ENCODE data around the gene SLC9A8. TPM values are rescaled to one million over a fixed set of nuclear protein-coding genes. Genes with fewer than 3 reads are reported as not detected.

The SLC9A8 gene
- total and polyA plus RNA-seq, 7 experiments from 2014 or later, result 6.2 to 42.5 (median 23.6) TPM

DNA sequence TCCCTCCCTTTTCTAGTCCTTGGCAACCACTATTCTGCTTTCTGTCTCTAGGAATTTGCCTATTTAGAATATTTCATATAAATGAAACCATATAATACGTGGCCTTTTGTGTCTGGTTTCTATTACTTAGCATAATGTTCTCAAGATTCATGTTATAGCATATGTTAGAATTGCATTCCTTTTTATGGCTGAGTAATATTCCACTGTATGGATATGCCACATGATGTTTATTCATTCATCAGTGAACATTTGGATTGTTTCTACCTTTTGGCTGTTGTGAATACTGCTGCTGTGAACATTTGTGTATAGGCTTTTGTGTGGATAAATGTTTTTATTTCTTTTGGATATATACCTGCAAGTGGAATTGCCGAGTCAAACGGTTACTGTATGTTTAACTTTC is 7.1 kb downstream of the SLC9A8 start:
- Histone ChIP-seq H3K27ac (ENCODE audit: low read depth, low read length) (no peak overlapping the region), H3K4me3 (ENCODE audit: low read length) (no peak overlapping the region), H3K9me3 (ENCODE audit: control insufficient read depth in 2 of 3, low read length in 3 of 3) (no peaks in the 10 kb centered on the region), H3K27me3 (ENCODE audit: control insufficient read depth in 2 of 2, insufficient read depth in 2 of 2, low read length in 2 of 2) (no peaks in the 10 kb centered on the region), H3K36me3 (ENCODE audit: control insufficient read depth in 2 of 3, insufficient read depth in 3 of 3, low read length in 3 of 3) (peaks cover 0 to 27% (median 7%) of the 10 kb centered on the region in 3 experiments), H3K4me1 (ENCODE audit: control insufficient read depth in 2 of 2, insufficient read depth in 2 of 2, low read length in 2 of 2) (peaks cover 25 to 27% of the 10 kb centered on the region in 2 donors)
- peaks cover 35 to 73% (median 58%) of the 10 kb centered on the region in 7 donors for H3K4me1 Mint-ChIP-seq
- intact Hi-C loops (cut with micrococcal nuclease), result loop anchor here in 1 of 2 donors (10.0 kb wide), 1 partner anchor 295 kb away; the partner anchor contains the start of gene UBE2V1
- POLR2A ChIA-PET, result no interaction called here
- peaks cover 0 to 6% (median 0%) of the 10 kb centered on the region in 11 donors for H3K9me3 Mint-ChIP-seq
- DNase-seq, result no peak
- H3K4me3 Mint-ChIP-seq, result no peak overlapping the region
- CTCF ChIA-PET, result no interaction called here
- peak overlapping the region in 1 of 9 donors; percentile 36 for H3K27ac Mint-ChIP-seq
- no peaks in the 10 kb centered on the region for H3K27me3 Mint-ChIP-seq
- H3K36me3 Mint-ChIP-seq, result peaks cover 7 to 66% (median 38%) of the 10 kb centered on the region in 5 donors
- ATAC-seq, result no peak

- POLR2A ChIA-PET, result interaction anchor here (1.9 kb wide), 1 partner anchor 8 kb away, joined by 8 read pairs; the partner anchor contains the start of gene SLC9A8
- Mint-ChIP-seq H3K36me3 (peaks cover 7 to 60% (median 32%) of the 10 kb centered on the region in 5 donors), H3K4me3 (peak overlapping the region in 7 of 10 donors; percentile 23 to 69 (median 48)), H3K27ac (peak overlapping the region in 8 of 9 donors; percentile 36 to 87 (median 73)), H3K27me3 (no peaks in the 10 kb centered on the region), H3K9me3 (peaks cover 0 to 6% (median 0%) of the 10 kb centered on the region in 11 donors), H3K4me1 (peaks cover 35 to 69% (median 59%) of the 10 kb centered on the region in 7 donors)
- H3K27ac ChIP-seq (ENCODE audit: low read depth, low read length), result no peak overlapping the region
- DNase-seq (no peak), ATAC-seq (no peak)
- H3K27me3 ChIP-seq (ENCODE audit: control insufficient read depth in 2 of 2, insufficient read depth in 2 of 2, low read length in 2 of 2), result no peaks in the 10 kb centered on the region
- peaks cover 0 to 25% (median 7%) of the 10 kb centered on the region in 3 experiments for H3K36me3 ChIP-seq (ENCODE audit: control insufficient read depth in 2 of 3, insufficient read depth in 3 of 3, low read length in 3 of 3)
- H3K4me3 ChIP-seq (ENCODE audit: low read length), result no peak overlapping the region
- H3K4me1 ChIP-seq (ENCODE audit: control insufficient read depth in 2 of 2, insufficient read depth in 2 of 2, low read length in 2 of 2), result peaks cover 25 to 27% of the 10 kb centered on the region in 2 donors
- CTCF ChIA-PET, result interaction anchor here (0.6 kb wide), 1 partner anchor 115 kb away, joined by 3 read pairs; no protein-coding TSS in a partner anchor
- H3K9me3 ChIP-seq (ENCODE audit: control insufficient read depth in 2 of 3, low read length in 3 of 3), result no peaks in the 10 kb centered on the region
- intact Hi-C loops (cut with micrococcal nuclease), result no loop called here
Measured at GRCh38 chr20:49821381-49821780, 8.8 kb downstream of the SLC9A8 start.

DNA sequence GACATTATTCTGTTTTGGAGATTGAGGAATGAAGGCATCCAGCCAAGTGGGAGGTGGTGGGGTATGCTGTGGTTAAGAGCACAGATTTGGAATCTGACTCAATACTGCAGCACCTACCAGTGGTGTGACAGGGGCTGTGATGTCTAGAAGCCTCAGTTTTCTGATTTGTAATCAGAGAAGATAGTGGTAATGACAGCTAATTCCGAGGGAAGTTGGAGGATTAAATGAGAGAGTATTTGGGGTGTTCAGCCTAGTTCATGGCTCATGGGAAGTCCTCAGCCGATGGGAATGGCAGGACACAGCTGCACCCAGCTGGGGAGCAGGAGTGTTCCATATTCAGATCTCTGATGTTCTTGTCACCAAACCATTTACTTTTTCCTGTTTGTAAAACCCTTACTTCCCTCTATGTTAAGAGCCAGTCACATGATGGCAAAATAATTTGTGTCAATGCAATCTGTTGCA is 9.3 kb downstream of the SLC9A8 start:
- peaks cover 0 to 23% (median 7%) of the 10 kb centered on the region in 3 experiments for H3K36me3 ChIP-seq (ENCODE audit: control insufficient read depth in 2 of 3, insufficient read depth in 3 of 3, low read length in 3 of 3)
- H3K4me1 Mint-ChIP-seq, result peaks cover 35 to 68% (median 59%) of the 10 kb centered on the region in 7 donors
- peaks cover 0 to 6% (median 0%) of the 10 kb centered on the region in 11 donors for H3K9me3 Mint-ChIP-seq
- ATAC-seq (no peak), DNase-seq (no peak)
- peaks cover 7 to 59% (median 30%) of the 10 kb centered on the region in 5 donors for H3K36me3 Mint-ChIP-seq
- H3K27ac Mint-ChIP-seq, result peak overlapping the region; percentile 36 to 87 (median 73)
- no peaks in the 10 kb centered on the region for H3K27me3 Mint-ChIP-seq
- no peaks in the 10 kb centered on the region for H3K9me3 ChIP-seq (ENCODE audit: control insufficient read depth in 2 of 3, low read length in 3 of 3)
- H3K27me3 ChIP-seq (ENCODE audit: control insufficient read depth in 2 of 2, insufficient read depth in 2 of 2, low read length in 2 of 2), result no peaks in the 10 kb centered on the region
- no peak overlapping the region for H3K4me3 ChIP-seq (ENCODE audit: low read length)
- ChIA-PET CTCF (no interaction called here), POLR2A (interaction anchor here (0.6 to 1.9 kb wide), 2 partner anchors 9 to 95 kb away, joined by 3 to 8 read pairs; partner anchors contain the start of gene SLC9A8)
- H3K4me1 ChIP-seq (ENCODE audit: control insufficient read depth in 2 of 2, insufficient read depth in 2 of 2, low read length in 2 of 2), result peaks cover 25 to 27% of the 10 kb centered on the region in 2 donors
- H3K4me3 Mint-ChIP-seq, result peak overlapping the region in 9 of 10 donors; percentile 15 to 69 (median 43)
- peak overlapping the region; percentile 22 for H3K27ac ChIP-seq (ENCODE audit: low read depth, low read length)
- intact Hi-C loops (cut with micrococcal nuclease), result no loop called here

DNA sequence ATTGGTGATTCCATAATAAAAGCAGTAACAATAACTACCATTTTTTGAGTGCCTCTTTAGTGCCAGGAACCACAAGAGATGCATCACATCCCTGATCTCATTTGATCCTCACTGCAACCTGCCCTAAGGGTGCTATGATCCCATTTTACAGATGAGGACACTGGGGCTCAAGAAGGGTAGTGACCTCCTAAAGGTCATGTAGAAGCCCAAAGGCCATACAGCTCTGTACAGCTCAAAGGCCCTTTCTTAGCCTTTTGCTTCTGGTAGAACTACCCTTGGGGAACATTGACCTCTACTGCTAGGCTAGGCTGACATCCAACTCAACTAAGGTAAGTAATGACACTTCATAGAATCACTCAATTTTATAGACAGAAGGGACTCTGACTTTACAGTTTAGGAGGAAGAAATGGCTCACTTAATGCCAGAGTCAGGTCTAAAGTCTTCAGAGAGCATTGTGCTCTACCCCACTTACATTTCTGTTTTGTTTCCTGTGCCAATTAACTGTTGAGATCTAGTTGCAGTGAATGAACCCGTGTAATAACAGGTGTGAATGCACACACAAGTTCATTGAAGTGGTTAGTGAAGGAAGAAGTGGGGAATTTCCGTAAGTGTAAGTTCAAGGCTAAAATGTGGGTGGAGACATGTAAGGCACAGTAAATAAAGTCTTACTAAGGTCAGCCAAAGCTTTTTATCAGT is 10.7 kb downstream of the SLC9A8 start:
- ChIA-PET POLR2A (interaction anchor here (0.5 to 1.9 kb wide), 3 partner anchors 10 to 292 kb away, joined by 3 to 8 read pairs (median 3); partner anchors contain the start of gene SLC9A8), CTCF (no interaction called here)
- peaks cover 35 to 59% (median 55%) of the 10 kb centered on the region in 7 donors for H3K4me1 Mint-ChIP-seq
- Histone ChIP-seq H3K27me3 (ENCODE audit: control insufficient read depth in 2 of 2, insufficient read depth in 2 of 2, low read length in 2 of 2) (no peaks in the 10 kb centered on the region), H3K9me3 (ENCODE audit: control insufficient read depth in 2 of 3, low read length in 3 of 3) (no peaks in the 10 kb centered on the region), H3K36me3 (ENCODE audit: control insufficient read depth in 2 of 3, insufficient read depth in 3 of 3, low read length in 3 of 3) (peaks cover 0 to 20% (median 7%) of the 10 kb centered on the region in 3 experiments), H3K4me3 (ENCODE audit: low read length) (no peak overlapping the region), H3K27ac (ENCODE audit: low read depth, low read length) (peak overlapping the region; percentile 54), H3K4me1 (ENCODE audit: control insufficient read depth in 2 of 2, insufficient read depth in 2 of 2, low read length in 2 of 2) (peaks cover 25 to 27% of the 10 kb centered on the region in 2 donors)
- ATAC-seq (peak; percentile 93), DNase-seq (peak in 7 of 9 donors; percentile 43 to 79 (median 64))
- peaks cover 0 to 6% (median 0%) of the 10 kb centered on the region in 11 donors for H3K9me3 Mint-ChIP-seq
- peak overlapping the region; percentile 29 to 92 (median 82) for H3K27ac Mint-ChIP-seq
- peak overlapping the region; percentile 45 to 83 (median 64) for H3K4me3 Mint-ChIP-seq
- H3K36me3 Mint-ChIP-seq, result peaks cover 7 to 53% (median 30%) of the 10 kb centered on the region in 5 donors
- no peaks in the 10 kb centered on the region for H3K27me3 Mint-ChIP-seq
- intact Hi-C loops (cut with micrococcal nuclease), result loop anchor here (1.0 kb wide), 3 partner anchors 10 to 21 kb away; partner anchors contain the start of gene SLC9A8 (in 1 of the 2)

- peaks cover 0 to 14% (median 7%) of the 10 kb centered on the region in 3 experiments for H3K36me3 ChIP-seq (ENCODE audit: control insufficient read depth in 2 of 3, insufficient read depth in 3 of 3, low read length in 3 of 3)
- Mint-ChIP-seq H3K4me3 (peak overlapping the region in 9 of 10 donors; percentile 45 to 83 (median 63)), H3K9me3 (peaks cover 0 to 6% (median 0%) of the 10 kb centered on the region in 11 donors), H3K36me3 (peaks cover 7 to 51% (median 27%) of the 10 kb centered on the region in 5 donors), H3K4me1 (peaks cover 35 to 55% (median 53%) of the 10 kb centered on the region in 7 donors), H3K27ac (peak overlapping the region in 8 of 9 donors; percentile 29 to 92 (median 86)), H3K27me3 (no peaks in the 10 kb centered on the region)
- H3K27me3 ChIP-seq (ENCODE audit: control insufficient read depth in 2 of 2, insufficient read depth in 2 of 2, low read length in 2 of 2), result no peaks in the 10 kb centered on the region
- ATAC-seq (no peak), DNase-seq (no peak)
- intact Hi-C loops (cut with micrococcal nuclease), result no loop called here
- ChIA-PET POLR2A (interaction anchor here (1.3 to 1.7 kb wide), 2 partner anchors 11 to 291 kb away, joined by 3 to 7 read pairs; partner anchors contain the start of gene SLC9A8), CTCF (interaction anchor here (1.3 kb wide), 1 partner anchor 11 kb away, joined by 3 read pairs; no protein-coding TSS in a partner anchor)
- H3K27ac ChIP-seq (ENCODE audit: low read depth, low read length), result peak overlapping the region; percentile 26
- peaks cover 25 to 27% of the 10 kb centered on the region in 2 donors for H3K4me1 ChIP-seq (ENCODE audit: control insufficient read depth in 2 of 2, insufficient read depth in 2 of 2, low read length in 2 of 2)
- H3K4me3 ChIP-seq (ENCODE audit: low read length), result no peak overlapping the region
- H3K9me3 ChIP-seq (ENCODE audit: control insufficient read depth in 2 of 3, low read length in 3 of 3), result no peaks in the 10 kb centered on the region
Measured at GRCh38 chr20:49824206-49824605, 11.6 kb downstream of the SLC9A8 start.

- peaks cover 0 to 45% (median 24%) of the 10 kb centered on the region in 5 donors for H3K36me3 Mint-ChIP-seq
- H3K36me3 ChIP-seq (ENCODE audit: control insufficient read depth in 2 of 3, insufficient read depth in 3 of 3, low read length in 3 of 3), result peaks cover 0 to 20% (median 7%) of the 10 kb centered on the region in 3 experiments
- no peaks in the 10 kb centered on the region for H3K9me3 ChIP-seq (ENCODE audit: control insufficient read depth in 2 of 3, low read length in 3 of 3)
- ATAC-seq (no peak), DNase-seq (no peak)
- no peak overlapping the region for H3K4me3 Mint-ChIP-seq
- no peaks in the 10 kb centered on the region for H3K27me3 ChIP-seq (ENCODE audit: control insufficient read depth in 2 of 2, insufficient read depth in 2 of 2, low read length in 2 of 2)
- H3K27ac Mint-ChIP-seq, result peak overlapping the region in 6 of 9 donors; percentile 39 to 80 (median 74)
- peaks cover 33 to 53% (median 48%) of the 10 kb centered on the region in 7 donors for H3K4me1 Mint-ChIP-seq
- no peaks in the 10 kb centered on the region for H3K27me3 Mint-ChIP-seq
- intact Hi-C loops (cut with micrococcal nuclease), result no loop called here
- H3K4me3 ChIP-seq (ENCODE audit: low read length), result no peak overlapping the region
- CTCF ChIA-PET, result no interaction called here
- H3K4me1 ChIP-seq (ENCODE audit: control insufficient read depth in 2 of 2, insufficient read depth in 2 of 2, low read length in 2 of 2), result peaks cover 25 to 27% of the 10 kb centered on the region in 2 donors
- no peak overlapping the region for H3K27ac ChIP-seq (ENCODE audit: low read depth, low read length)
- POLR2A ChIA-PET, result interaction anchor here (1.3 to 1.7 kb wide), 2 partner anchors 12 to 13 kb away, joined by 4 to 7 read pairs; partner anchors contain the start of gene SLC9A8
- H3K9me3 Mint-ChIP-seq, result no peaks in the 10 kb centered on the region
Measured at GRCh38 chr20:49825521-49826033, 12.9 kb downstream of the SLC9A8 start.

Data from naive thymus-derived CD4-positive, alpha-beta T cell (primary cell).